H9 (cell line): Measurements from ENCODE around the gene PRSS27. TPM values are rescaled to one million over a fixed set of nuclear protein-coding genes. Genes with fewer than 3 reads are reported as not detected.

Experiments
- DNase-seq: peaks from one replicate; pipeline ENCODE4 v3.0.0-alpha.2; 2017
- H2AFZ ChIP-seq: one replicate; pipeline ENCODE4 v1.6.1; 2013; ENCODE audit warnings: mild to moderate bottlenecking, low read length, control low read depth, moderate library complexity
- H2AK5ac ChIP-seq: 2 replicates; pipeline ENCODE4 v1.6.1; 2013; ENCODE audit warnings: low read length, control low read depth, mixed read lengths; ENCODE audit not compliant: insufficient read length
- H2BK120ac ChIP-seq: one replicate; pipeline ENCODE4 v1.6.1; 2013; ENCODE audit warnings: low read depth, mild to moderate bottlenecking, low read length, control low read depth, inconsistent platforms; ENCODE audit not compliant: poor library complexity, severe bottlenecking
- H2BK12ac ChIP-seq: 2 replicates; pipeline ENCODE4 v1.6.1; 2013; ENCODE audit warnings: low read length, control low read depth, mixed read lengths, low read depth; ENCODE audit not compliant: insufficient read length
- H2BK15ac ChIP-seq: 2 replicates; pipeline ENCODE4 v1.6.1; 2013; ENCODE audit warnings: low read depth, low read length, control low read depth
- H2BK20ac ChIP-seq: one replicate; pipeline ENCODE4 v1.6.1; 2013; ENCODE audit warnings: low read depth, mild to moderate bottlenecking, low read length, control low read depth, inconsistent platforms; ENCODE audit not compliant: poor library complexity, severe bottlenecking
- H2BK5ac ChIP-seq: 2 replicates; pipeline ENCODE4 v1.6.1; 2013; ENCODE audit warnings: low read length, control low read depth, mixed read lengths; ENCODE audit not compliant: insufficient read length
- H3K14ac ChIP-seq: 2 replicates; pipeline ENCODE4 v1.6.1; 2013; ENCODE audit warnings: low read length, control low read depth; ENCODE audit not compliant: insufficient read depth
- H3K18ac ChIP-seq: 2 replicates; pipeline ENCODE4 v1.6.1; 2013; ENCODE audit warnings: low read depth, mild to moderate bottlenecking, mixed read lengths, low read length, control low read depth; ENCODE audit not compliant: insufficient read length
- H3K23ac ChIP-seq: 2 replicates; pipeline ENCODE4 v1.6.1; 2013; ENCODE audit warnings: low read length, control low read depth, mixed read lengths, low read depth; ENCODE audit not compliant: insufficient read length
- H3K23me2 ChIP-seq: 2 replicates; pipeline ENCODE4 v1.6.1; 2013; ENCODE audit warnings: low read depth, mild to moderate bottlenecking, mixed read lengths, low read length, control low read depth; ENCODE audit not compliant: insufficient read length, poor library complexity, severe bottlenecking
- H3K27ac ChIP-seq: 2 replicates; pipeline ENCODE4 v1.5.1; 2013; ENCODE audit warnings: low read length, control low read depth, mixed read lengths, low read depth; ENCODE audit not compliant: insufficient read length
- H3K27me3 ChIP-seq: 2 replicates; pipeline ENCODE4 v1.6.1; 2013; ENCODE audit warnings: low read length, control low read depth, inconsistent platforms; ENCODE audit not compliant: insufficient read depth
- H3K4ac ChIP-seq: 2 replicates; pipeline ENCODE4 v1.6.1; 2013; ENCODE audit warnings: low read depth, mild to moderate bottlenecking, control low read depth, inconsistent platforms, low read length, moderate library complexity
- H3K4me1 ChIP-seq: 2 replicates; pipeline ENCODE4 v1.6.1; 2013; ENCODE audit warnings: low read length, control low read depth, inconsistent platforms; ENCODE audit not compliant: insufficient read depth
- H3K4me2 ChIP-seq: 2 replicates; pipeline ENCODE4 v1.6.1; 2013; ENCODE audit warnings: low read length, control low read depth, mixed read lengths; ENCODE audit not compliant: insufficient read length, insufficient read depth
- H3K56ac ChIP-seq: 2 replicates; pipeline ENCODE4 v1.6.1; 2013; ENCODE audit warnings: low read depth, mild to moderate bottlenecking, mixed read lengths, low read length, control low read depth; ENCODE audit not compliant: insufficient read length
- H3K79me1 ChIP-seq: 2 replicates; pipeline ENCODE4 v1.6.1; 2013; ENCODE audit warnings: low read depth, mild to moderate bottlenecking, moderate library complexity, low read length, control low read depth, inconsistent platforms; ENCODE audit not compliant: insufficient read depth, poor library complexity, severe bottlenecking
- H3K79me2 ChIP-seq: 2 replicates; pipeline ENCODE4 v1.6.1; 2013; ENCODE audit warnings: low read length, control low read depth, inconsistent platforms; ENCODE audit not compliant: insufficient read depth
- H3K9ac ChIP-seq: 2 replicates; pipeline ENCODE4 v1.6.1; 2013; ENCODE audit warnings: low read length, control low read depth, mixed read lengths; ENCODE audit not compliant: insufficient read length; ENCODE audit errors: extremely low read depth
- H3K9me3 ChIP-seq: one replicate; pipeline ENCODE4 v1.6.1; 2013; ENCODE audit warnings: low read depth, low read length, inconsistent platforms; ENCODE audit not compliant: control insufficient read depth
- H3T11ph ChIP-seq: one replicate; pipeline ENCODE4 v1.6.1; 2013; ENCODE audit warnings: mild to moderate bottlenecking, low read length, control low read depth, inconsistent platforms
- H4K20me1 ChIP-seq: one replicate; pipeline ENCODE4 v1.6.1; 2013; ENCODE audit not compliant: control insufficient read depth, insufficient read length, insufficient read depth
- H4K5ac ChIP-seq: 2 replicates; pipeline ENCODE4 v1.6.1; 2013; ENCODE audit warnings: low read depth, mild to moderate bottlenecking, mixed read lengths, low read length, control low read depth; ENCODE audit not compliant: insufficient read length
- H4K8ac ChIP-seq: replicated peaks from 2 replicates; pipeline ENCODE4 v1.6.1; 2013; ENCODE audit warnings: low read length, control low read depth, mixed read lengths, low read depth; ENCODE audit not compliant: insufficient read length
- H4K91ac ChIP-seq: 2 replicates; pipeline ENCODE4 v1.6.1; 2013; ENCODE audit warnings: low read depth, mild to moderate bottlenecking, moderate library complexity, mixed read lengths, low read length, control low read depth; ENCODE audit not compliant: insufficient read length
- H3K27ac Mint-ChIP-seq, 3 experiments: 2 replicates in 2 of 3; 3 replicates in 1 of 3; pipeline ENCODE4 v1.8.0; 2020 to 2021; ENCODE audit warnings: mixed read lengths in 3 of 3, mild to moderate bottlenecking in 1 of 3, moderate library complexity in 1 of 3
- H3K27me3 Mint-ChIP-seq: 2 replicates; pipeline ENCODE4 v1.8.0; 2021; ENCODE audit warnings: low read depth, mild to moderate bottlenecking, moderate library complexity, mixed read lengths
- H3K36me3 Mint-ChIP-seq, 3 experiments: 2 replicates in 2 of 3; 3 replicates in 1 of 3; pipeline ENCODE4 v1.8.0; 2020 to 2021; ENCODE audit warnings: low read depth in 3 of 3, mixed read lengths in 3 of 3; ENCODE audit not compliant: insufficient read depth in 1 of 3
- H3K4me1 Mint-ChIP-seq, 2 experiments: 2 replicates each; pipeline ENCODE4 v1.8.0; 2020; ENCODE audit warnings: mixed read lengths in 2 of 2
- H3K4me3 Mint-ChIP-seq, 2 experiments: 2 replicates in 1 of 2; 3 replicates in 1 of 2; pipeline ENCODE4 v1.8.0; 2020 to 2021; ENCODE audit warnings: mild to moderate bottlenecking in 2 of 2, mixed read lengths in 2 of 2, moderate library complexity in 1 of 2
- H3K9me3 Mint-ChIP-seq, 2 experiments: 2 replicates in 1 of 2; 3 replicates in 1 of 2; pipeline ENCODE4 v1.8.0; 2020; ENCODE audit warnings: mild to moderate bottlenecking in 2 of 2, mixed read lengths in 2 of 2, moderate library complexity in 1 of 2
- CTCF ChIP-seq: fragments of 200-600 bp; sonication (generic); conservative IDR thresholded peaks from 3 replicates; pipeline ENCODE4 v1.8.0; 2021; ENCODE audit warnings: antibody characterized with exemption, mild to moderate bottlenecking
- WGBS: extraction: QIAGEN DNeasy Blood & Tissue Kit; methylation state at CpG from one replicate; pipeline ENCODE4 v1.1.7; 2013; ENCODE audit warnings: missing lambda C conversion rate, low lambda C conversion rate, mixed read lengths; ENCODE audit not compliant: insufficient read length; ENCODE audit errors: extremely low coverage; 5-methylcytosine and 5-hydroxymethylcytosine counted together
- total RNA-seq: library from RNA; stranded (reverse); gene quantifications from 2 replicates; pipeline ENCODE4 v1.2.1, GENCODE V29; 2021

Gene PRSS27
- total RNA-seq, 1 experiment from 2014 or later, result 5.0 TPM

- no peaks in the 10 kb centered on the region for H3K4me1 ChIP-seq
- DNase-seq, result no peak
- TF ChIP-seq CTCF, result no peak
- no peaks in the 10 kb centered on the region for H3K9me3 ChIP-seq
- H3K27ac ChIP-seq, result no peak overlapping the region
- H3K27me3 ChIP-seq, result no peaks in the 10 kb centered on the region
- H3K4me2 ChIP-seq, result no peak overlapping the region
- no peaks in the 10 kb centered on the region for H3K79me2 ChIP-seq
- no peak overlapping the region for H2BK12ac ChIP-seq
- no peak overlapping the region for H3K4me3 Mint-ChIP-seq
- no peaks in the 10 kb centered on the region for H3K9me3 Mint-ChIP-seq
- no peak overlapping the region for H4K91ac ChIP-seq
- H2BK120ac ChIP-seq, result no peak overlapping the region
- no peak overlapping the region for H3K27ac Mint-ChIP-seq
- H3T11ph ChIP-seq, result no peak overlapping the region
- no peak overlapping the region for H2BK20ac ChIP-seq
- no peak overlapping the region for H3K9ac ChIP-seq
- no peaks in the 10 kb centered on the region for H3K23me2 ChIP-seq
- no peak overlapping the region for H2AK5ac ChIP-seq
- H3K23ac ChIP-seq, result no peak overlapping the region
- H3K14ac ChIP-seq, result no peak overlapping the region
- no CpG with 5 or more reads among the region's 9 CpGs for WGBS
- H3K56ac ChIP-seq, result no peak overlapping the region
- no peak overlapping the region for H3K18ac ChIP-seq
- H3K27me3 Mint-ChIP-seq, result no peaks in the 10 kb centered on the region; the same call in 1 of the 2 replicates
- no peak overlapping the region for H3K4ac ChIP-seq
- H2AFZ ChIP-seq, result no peak overlapping the region
- peaks cover 11 to 14% (median 12%) of the 10 kb centered on the region in 3 experiments; a peak in 6 of 7 replicates for H3K36me3 Mint-ChIP-seq
- no peak overlapping the region for H4K8ac ChIP-seq
- H3K79me1 ChIP-seq, result no peaks in the 10 kb centered on the region
- H2BK15ac ChIP-seq, result no peak overlapping the region
- no peaks in the 10 kb centered on the region for H4K20me1 ChIP-seq
- peaks cover 8 to 9% of the 10 kb centered on the region in 2 experiments for H3K4me1 Mint-ChIP-seq
- H2BK5ac ChIP-seq, result no peak overlapping the region
- no peak overlapping the region for H4K5ac ChIP-seq
Measured at GRCh38 chr16:2745961-2746360, 25.9 kb upstream of the PRSS27 start.
